AG04450 (cell line): ENCODE data around the gene SLC7A10. TPM values are rescaled to one million over a fixed set of nuclear protein-coding genes. Genes with fewer than 3 reads are reported as not detected.

Experiments used
- CTCF ChIA-PET: fragments of 300-600, 350-600 bp; formaldehyde crosslinking; extraction: SDS; loops from one replicate; lab custom pipeline; 2022; ENCODE audit warnings: antibody characterized with exemption, inconsistent platforms; lab: Charles Lee
- POLR2A ChIA-PET: fragments of 350-600 bp; formaldehyde crosslinking; extraction: SDS; loops from one replicate; lab custom pipeline; 2021; ENCODE audit warnings: antibody characterized with exemption, inconsistent platforms; lab: Yijun Ruan, JAX
- DNase-seq: peaks from one replicate; pipeline ENCODE4 v3.0.0-alpha.2; 2011; ENCODE audit warnings: low read depth, low spot score
- H3K27ac ChIP-seq: one replicate; pipeline ENCODE4 v1.5.1; 2012; ENCODE audit warnings: low read depth, low read length, control low read depth
- H3K27me3 ChIP-seq: one replicate; pipeline ENCODE4 v1.6.0; 2012; ENCODE audit warnings: low read length; ENCODE audit not compliant: control insufficient read depth, insufficient read depth
- H3K4me3 ChIP-seq: 2 replicates; pipeline ENCODE4 v1.5.1; 2011; ENCODE audit warnings: mild to moderate bottlenecking, low read depth, low read length, control low read depth
- H3K9me3 ChIP-seq: 2 replicates; pipeline ENCODE4 v1.5.1; 2012; ENCODE audit warnings: low read length; ENCODE audit not compliant: control insufficient read depth, insufficient read depth
- CTCF ChIP-seq: IDR thresholded peaks from 2 replicates; pipeline ENCODE4 v1.5.1; 2011; ENCODE audit warnings: low read depth, low read length, control low read depth, inconsistent platforms
- polyA minus RNA-seq: library from RNA; depleted of rRNA, polyadenylated mRNA; stranded (reverse); fragments of >200 nt; gene quantifications from 2 replicates; pipeline ENCODE4 v1.2.3, GENCODE V29; 2011; rRNA and poly(A)+ RNA removed
- polyA plus RNA-seq: library from polyadenylated mRNA; depleted of rRNA; stranded (reverse); fragments of >200 nt; gene quantifications from 2 replicates; pipeline ENCODE4 v1.2.3, GENCODE V29; 2011; rRNA removed

Gene SLC7A10
- polyA plus RNA-seq (not detected in 2 replicates), polyA minus RNA-seq (not detected in 2 replicates)

GRCh38 chr19:33225458-33225926, at the start of gene SLC7A10:
TSS of gene SLC7A10 (minus strand) at chr19:33225850. CDS start at chr19:33225703, 147 bp downstream.
- Histone ChIP-seq H3K27ac (no peak within 1 kb of the TSS), H3K27me3 (peaks cover 56% of the 10 kb centered on the region), H3K9me3 (peaks cover 15% of the 10 kb centered on the region), H3K4me3 (no peak within 1 kb of the TSS)
- TF ChIP-seq CTCF = no peak
- no peak for DNase-seq
- CTCF ChIA-PET = interaction anchor here (1.3 to 1.6 kb wide), 2 partner anchors 10 to 41 kb away, joined by 4 read pairs; no protein-coding TSS in a partner anchor
- POLR2A ChIA-PET = interaction anchor here (0.6 kb wide), 1 partner anchor 172 kb away, joined by 3 read pairs; no protein-coding TSS in a partner anchor

GRCh38 chr19:33274663-33275558, 49.3 kb upstream of the SLC7A10 start:
- Histone ChIP-seq H3K9me3 (no peaks in the 10 kb centered on the region; the same call in 1 of the 2 replicates), H3K27ac (no peak overlapping the region), H3K27me3 (peaks cover 12% of the 10 kb centered on the region), H3K4me3 (no peak overlapping the region)
- POLR2A ChIA-PET = no interaction called here
- no peak for TF ChIP-seq CTCF
- CTCF ChIA-PET = no interaction called here
- no peak for DNase-seq

- H3K27me3 ChIP-seq = peaks cover 11% of the 10 kb centered on the region
- H3K9me3 ChIP-seq = no peaks in the 10 kb centered on the region; the same call in 1 of the 2 replicates
- H3K27ac ChIP-seq = no peak overlapping the region
- CTCF ChIA-PET = no interaction called here
- H3K4me3 ChIP-seq = no peak overlapping the region
- DNase-seq = peak; percentile 34
- POLR2A ChIA-PET = no interaction called here
- TF ChIP-seq CTCF = no peak
Observed at GRCh38 chr19:33273881-33274662, 48.4 kb upstream of the SLC7A10 start.

- POLR2A ChIA-PET = no interaction called here
- Histone ChIP-seq H3K27ac (no peak overlapping the region), H3K9me3 (no peaks in the 10 kb centered on the region; the same call in 1 of the 2 replicates), H3K27me3 (peaks cover 8% of the 10 kb centered on the region), H3K4me3 (no peak overlapping the region)
- DNase-seq = no peak
- TF ChIP-seq CTCF = no peak
- CTCF ChIA-PET = no interaction called here
Observed at GRCh38 chr19:33273065-33273736, 47.6 kb upstream of the SLC7A10 start.
